NCI-H345 treated with DMSO at 0.1 percent for 48 hours (cell line): ENCODE data around the gene PPA2.
"Not testable (repeated sequence)": the region's sequence is repeated elsewhere in the genome, so short reads cannot be mapped to it uniquely, and the experiment has no call there.

Source experiments
- DNase-seq: peaks from one replicate; lab custom pipeline; 2025; ENCODE audit not compliant: unreplicated experiment; lab: John Stamatoyannopoulos, UW

The PPA2 gene

GRCh38 chr4:105460306-105460705, 13.6 kb downstream of the PPA2 start:
- DNase-seq = no peak

GRCh38 chr4:105458541-105458940, 15.3 kb downstream of the PPA2 start:
- not testable (repeated sequence) for DNase-seq

GRCh38 chr4:105458001-105458400, 15.9 kb downstream of the PPA2 start:
- DNase-seq = no peak

GRCh38 chr4:105455998-105456397, 17.9 kb downstream of the PPA2 start:
- DNase-seq = no peak

GRCh38 chr4:105455182-105455581, 18.7 kb downstream of the PPA2 start:
- DNase-seq = no peak

GRCh38 chr4:105453550-105454205, 20.2 kb downstream of the PPA2 start:
- no peak for DNase-seq

- DNase-seq = peak; percentile 53
These were observed 22.5 kb downstream of the PPA2 start for GRCh38 chr4:105451346-105451745.

GRCh38 chr4:105440890-105441289, 33.0 kb downstream of the PPA2 start:
- no peak for DNase-seq

GRCh38 chr4:105437637-105438036, 36.2 kb downstream of the PPA2 start:
- DNase-seq = no peak

GRCh38 chr4:105436414-105436813, 37.4 kb downstream of the PPA2 start:
- DNase-seq = no peak

- no peak for DNase-seq
These were observed 38.9 kb downstream of the PPA2 start for GRCh38 chr4:105434940-105435339.

GRCh38 chr4:105433421-105433820, 40.4 kb downstream of the PPA2 start:
- DNase-seq = peak; percentile 26

GRCh38 chr4:105432438-105432837, 41.4 kb downstream of the PPA2 start:
- DNase-seq = no peak

- DNase-seq = no peak
These were observed 43.1 kb downstream of the PPA2 start for GRCh38 chr4:105430811-105431210.

GRCh38 chr4:105426187-105426897, 47.5 kb downstream of the PPA2 start:
- DNase-seq = no peak

- no peak for DNase-seq
These were observed 51.5 kb downstream of the PPA2 start for GRCh38 chr4:105422207-105422920.

- no peak for DNase-seq
These were observed 56.2 kb downstream of the PPA2 start for GRCh38 chr4:105417624-105418023.

- DNase-seq = no peak
These were observed 58.5 kb downstream of the PPA2 start for GRCh38 chr4:105415281-105415744.

GRCh38 chr4:105414316-105414715, 59.5 kb downstream of the PPA2 start:
- no peak for DNase-seq

- DNase-seq = not testable (repeated sequence)
These were observed 64.7 kb downstream of the PPA2 start for GRCh38 chr4:105409135-105409534.

GRCh38 chr4:105400901-105401677, 72.8 kb downstream of the PPA2 start:
- DNase-seq = no peak
